ENCODE measurements around the gene ZNF544.

ZNF544 gene

DNA sequence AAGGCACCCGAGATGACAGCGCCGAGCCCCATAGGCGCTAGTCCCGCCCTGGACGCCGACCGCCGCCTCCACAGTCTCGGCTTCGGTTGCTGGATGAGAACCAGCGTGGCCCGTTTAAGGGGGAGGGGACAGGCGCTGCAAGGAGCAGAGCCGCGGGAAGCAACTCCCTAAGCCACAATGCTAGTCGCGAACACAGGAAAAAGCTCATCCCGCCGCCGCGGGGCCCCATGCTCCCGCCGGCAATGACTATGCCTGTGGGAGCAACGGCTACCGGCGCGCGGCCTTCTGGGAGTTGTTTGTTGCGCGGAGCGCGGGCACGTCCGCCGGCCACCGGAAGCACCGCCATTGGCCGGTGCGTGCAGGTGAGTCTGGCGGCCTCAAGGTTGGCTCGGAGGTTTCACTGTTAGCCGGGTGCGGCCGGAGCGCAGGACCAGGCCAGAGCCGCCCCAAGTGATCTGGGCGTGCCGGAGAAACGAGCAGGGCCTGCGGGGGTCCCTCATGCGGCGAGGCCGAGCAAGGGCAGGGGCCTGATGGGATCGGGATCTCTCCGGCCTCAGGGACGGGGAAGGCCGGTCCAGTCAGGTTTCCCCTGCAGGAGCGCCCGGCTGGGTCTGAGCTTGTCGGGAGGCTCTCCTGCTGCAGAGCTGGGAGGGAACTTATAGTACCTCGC is at the start of gene ZNF544:
TSS of gene ZNF544 (plus strand) at position 330 of the 670 bp plus-strand sequence. CDS start 15,110 bp downstream, outside the sequence.
- DNase-seq: peak; percentile 49

DNA sequence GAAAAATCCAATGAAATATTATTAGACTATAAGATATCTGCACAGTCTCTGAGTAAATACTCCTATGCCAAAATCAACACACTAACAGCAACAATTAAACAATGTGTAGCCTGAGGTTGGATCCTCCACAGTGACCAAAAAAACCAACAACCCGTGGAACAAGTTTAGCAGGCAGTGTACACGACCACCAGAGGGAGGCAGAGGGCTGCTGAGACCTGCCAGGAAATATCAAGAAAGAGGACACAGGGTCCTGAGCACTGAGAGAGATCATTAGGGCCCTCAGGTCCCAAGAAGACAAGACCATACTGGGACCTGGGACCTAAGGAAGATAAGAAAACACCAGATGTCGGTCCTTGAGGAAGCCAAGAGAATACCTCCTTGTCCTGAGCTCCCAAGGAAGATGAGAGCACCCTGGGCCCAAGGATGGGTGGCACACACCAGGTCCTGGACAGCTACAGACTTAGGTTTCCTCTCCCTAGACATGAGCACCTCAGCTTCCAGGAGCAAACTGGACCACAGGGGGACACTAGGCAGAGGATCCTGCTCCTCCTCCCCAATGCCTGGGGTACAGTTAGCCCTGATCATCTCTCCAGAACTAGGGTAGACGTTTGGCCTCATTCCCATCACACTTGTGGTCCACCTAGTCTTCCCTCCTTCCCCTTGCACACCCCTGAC is 46.7 kb upstream of the ZNF544 start:
- DNase-seq: peak; percentile 50

- peak; percentile 72 for DNase-seq
Measured at GRCh38 chr19:58182577-58182988, 46.1 kb upstream of the ZNF544 start.

DNA sequence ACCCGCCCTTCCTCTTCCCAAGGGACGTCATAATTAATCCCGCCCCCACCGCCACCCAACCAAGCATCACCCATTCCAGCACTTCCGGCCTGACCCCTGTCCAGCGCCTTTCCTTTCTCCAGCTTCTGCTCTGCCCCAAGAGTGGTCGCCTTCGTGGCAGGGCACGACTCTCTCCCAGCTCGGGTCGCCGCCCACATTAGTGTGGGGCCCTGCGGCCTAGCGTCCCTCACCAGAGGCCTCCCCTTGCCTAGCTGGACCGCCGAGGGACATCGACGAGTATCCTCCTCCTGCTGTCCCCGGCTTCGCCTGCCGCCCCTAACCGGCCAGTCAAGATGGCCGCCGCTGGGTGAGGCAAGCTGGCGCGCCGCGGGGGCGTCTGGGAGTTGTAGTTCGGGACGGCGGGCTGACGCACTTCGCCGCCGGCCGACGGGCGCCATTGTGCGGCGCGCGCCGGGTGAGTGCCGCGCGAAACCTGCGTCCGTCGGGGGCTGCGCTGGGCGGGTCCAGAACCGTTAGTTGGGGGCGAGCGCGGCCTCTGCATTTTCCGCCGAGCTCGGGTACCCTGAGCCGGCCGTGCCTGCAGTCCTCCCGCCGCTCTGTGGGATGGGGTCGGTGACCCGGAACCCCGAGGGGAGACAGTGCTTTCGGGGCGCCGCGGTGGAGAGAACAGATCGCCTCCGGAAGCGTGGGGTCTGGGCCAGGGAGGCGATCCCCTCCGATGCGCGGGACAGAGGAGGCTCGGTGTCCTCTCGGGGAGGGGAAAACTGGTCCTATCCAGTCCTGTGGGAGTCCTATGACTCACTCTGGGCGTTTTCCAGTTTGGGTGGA is 45.5 kb upstream of the ZNF544 start, which contains the start of gene ZNF274:
TSS of gene ZNF274 (plus strand) at position 73 of the 828 bp plus-strand sequence. CDS start 905 bp downstream, outside the sequence.
- peak; percentile 89 for DNase-seq

DNA sequence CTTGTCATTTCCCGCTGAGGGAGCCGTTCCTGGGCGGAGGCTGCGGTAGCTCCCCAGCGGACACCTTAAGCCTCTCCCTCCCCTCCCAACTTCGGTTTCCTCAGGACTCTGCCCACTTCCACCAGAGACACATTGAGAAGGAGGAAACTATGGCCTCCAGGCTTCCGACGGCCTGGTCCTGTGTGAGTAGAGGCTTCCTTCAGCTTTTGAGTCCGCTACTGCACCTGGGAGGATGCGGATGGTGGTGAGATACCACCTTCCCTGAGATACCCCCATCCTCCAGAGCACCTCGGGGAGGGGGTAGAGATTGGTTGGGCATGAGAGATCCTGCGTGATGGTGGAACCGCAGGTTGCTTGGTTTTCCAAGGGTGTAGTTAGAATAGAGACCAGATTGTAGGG is 44.9 kb upstream of the ZNF544 start:
- DNase-seq: no peak

DNA sequence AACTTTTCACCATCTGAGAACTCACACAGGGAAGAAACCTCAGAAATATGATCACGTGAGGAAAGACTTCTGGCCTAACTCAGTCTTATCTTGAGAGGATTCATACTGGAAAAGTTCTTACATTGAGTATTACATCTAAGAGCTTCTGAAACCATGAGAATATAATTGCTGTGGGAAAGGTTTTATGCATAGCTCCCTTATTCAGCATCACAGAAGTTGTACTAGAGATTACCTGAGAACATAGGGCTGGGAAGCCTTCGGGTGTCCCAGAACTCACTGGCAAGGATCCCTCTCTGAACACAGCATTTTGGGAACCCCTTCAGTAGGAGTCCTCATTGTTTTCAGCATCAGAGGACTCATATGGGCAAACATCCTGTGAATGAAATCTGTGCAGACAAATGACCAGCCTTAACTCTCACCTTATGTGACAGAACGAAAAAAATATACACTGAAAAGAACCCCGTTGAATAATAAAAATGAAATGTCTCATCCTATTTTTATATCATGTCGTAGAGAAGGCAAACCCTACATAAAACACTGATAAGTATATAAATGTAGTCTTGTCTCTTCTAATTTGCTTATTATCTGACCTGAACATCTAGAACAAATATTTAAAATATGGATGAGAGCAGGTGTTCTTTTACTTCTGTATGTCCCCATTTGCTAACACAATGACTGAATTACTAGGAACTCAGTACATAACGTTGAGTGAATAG is 31.7 kb upstream of the ZNF544 start:
- no peak for DNase-seq

- DNase-seq: no peak
Measured at GRCh38 chr19:58203814-58204475, 24.8 kb upstream of the ZNF544 start.

- no peak for DNase-seq
Measured at GRCh38 chr19:58204566-58204965, 24.1 kb upstream of the ZNF544 start.

DNA sequence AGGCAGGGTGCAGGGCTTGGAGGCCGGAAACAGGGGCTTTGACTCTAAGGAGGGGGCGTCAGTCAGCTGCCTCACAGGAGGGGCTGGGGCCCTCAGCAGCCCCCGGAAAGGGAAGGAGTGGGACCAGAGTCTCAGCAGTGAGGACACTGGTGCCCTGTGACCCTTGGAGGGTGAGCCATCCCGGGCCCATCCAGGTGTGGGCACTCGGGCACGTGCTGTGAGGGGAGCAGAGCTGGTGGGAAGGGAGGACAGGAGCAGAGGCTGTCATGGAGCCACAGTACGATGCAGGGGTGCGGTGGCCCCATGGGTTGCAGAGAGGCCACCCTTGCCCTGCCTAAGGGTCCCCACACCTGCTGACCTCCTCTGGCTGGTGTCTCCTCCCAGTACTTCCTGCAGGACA is 19.1 kb upstream of the ZNF544 start:
- DNase-seq: no peak

- no peak for DNase-seq
Measured at GRCh38 chr19:58212336-58213074, 16.2 kb upstream of the ZNF544 start.

DNA sequence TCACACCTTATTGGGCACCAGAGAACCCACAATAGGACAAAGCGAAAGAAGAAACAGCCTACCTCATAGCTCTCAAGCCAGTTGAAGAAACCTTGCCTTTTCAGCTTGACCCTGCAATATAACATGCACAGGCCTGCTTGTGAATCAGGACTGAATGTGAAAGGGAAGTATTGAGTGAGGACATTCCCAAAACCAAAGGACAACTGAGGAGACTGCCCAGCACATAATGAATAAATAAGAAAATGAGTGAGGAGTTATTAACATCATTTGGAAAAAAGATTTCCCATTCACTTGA is 15.7 kb upstream of the ZNF544 start:
- no peak for DNase-seq

DNA sequence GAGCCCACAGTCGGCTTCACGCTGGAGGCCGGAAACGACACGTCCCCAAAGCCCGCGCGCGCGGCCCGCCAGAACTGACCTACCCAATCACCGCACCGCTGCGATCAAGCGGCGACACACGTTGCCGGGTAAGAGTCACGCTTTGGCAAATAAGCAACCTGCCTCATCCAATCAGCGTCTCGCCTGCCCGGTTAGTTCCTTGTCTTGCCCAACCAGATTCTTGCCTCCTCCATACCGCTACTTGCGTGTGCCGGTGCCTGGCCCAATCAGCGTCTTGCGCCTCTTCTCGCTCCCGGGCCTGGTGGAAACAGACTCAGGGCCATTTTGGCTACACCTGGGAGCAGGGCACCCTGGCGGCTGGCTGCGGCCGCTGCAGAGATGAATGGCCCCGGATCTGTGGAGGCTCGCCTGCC is 11.6 kb upstream of the ZNF544 start:
- DNase-seq: no peak

GRCh38 chr19:58217607-58218391 is 10.9 kb upstream of the ZNF544 start:
- DNase-seq: no peak

GRCh38 chr19:58218899-58219298 is 9.8 kb upstream of the ZNF544 start:
- DNase-seq: peak; percentile 19

DNA sequence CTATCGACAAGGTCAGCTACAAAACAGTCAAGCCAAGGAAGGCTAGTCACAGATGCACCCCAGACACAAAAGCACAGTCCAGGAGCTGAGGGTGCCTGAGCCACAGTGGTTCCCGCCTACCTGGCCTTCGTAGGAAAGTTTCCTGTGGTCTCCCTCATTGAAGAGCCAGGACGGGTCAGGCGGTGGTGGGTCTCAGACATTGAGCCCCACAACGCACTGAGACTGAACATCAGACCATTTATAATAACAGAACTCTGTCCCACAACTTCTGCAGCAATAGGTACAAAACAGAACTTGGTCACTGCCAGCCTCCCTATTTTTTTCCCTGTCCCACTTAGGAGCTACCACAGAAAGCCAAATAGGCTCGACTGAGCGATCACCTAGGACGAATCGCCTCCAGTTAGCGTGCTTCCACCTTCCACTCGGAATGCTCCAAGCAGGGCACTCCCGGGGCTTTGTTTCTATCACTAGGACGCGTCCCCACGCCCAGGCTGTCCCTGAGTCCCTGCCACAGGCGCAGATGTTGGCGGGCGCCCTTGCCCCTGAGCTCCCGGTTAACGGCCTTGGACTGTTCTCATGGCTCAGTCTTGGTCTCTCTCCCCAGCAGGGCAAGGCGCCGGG is 640 bp upstream of the ZNF544 start:
- DNase-seq: no peak

DNA sequence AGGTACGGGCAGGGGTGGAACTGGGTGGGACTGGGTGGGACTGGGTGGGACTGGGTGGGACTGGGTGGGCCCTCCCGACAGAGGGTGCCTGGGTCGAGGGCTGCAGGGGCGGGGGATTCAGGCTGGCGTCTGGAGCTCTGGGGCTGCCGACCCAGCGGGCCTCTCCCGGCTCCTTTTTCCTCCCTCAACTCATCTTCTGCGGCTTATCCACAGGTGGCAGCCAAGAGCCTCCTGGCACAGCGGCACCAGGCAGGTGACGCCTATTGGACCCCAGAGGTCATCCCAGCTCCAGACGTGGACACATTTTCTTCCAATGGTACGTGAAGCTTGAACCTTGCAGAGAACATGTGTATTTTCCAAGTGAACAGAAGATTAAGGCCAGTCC is 533 bp downstream of the ZNF544 start:
- DNase-seq: no peak

DNA sequence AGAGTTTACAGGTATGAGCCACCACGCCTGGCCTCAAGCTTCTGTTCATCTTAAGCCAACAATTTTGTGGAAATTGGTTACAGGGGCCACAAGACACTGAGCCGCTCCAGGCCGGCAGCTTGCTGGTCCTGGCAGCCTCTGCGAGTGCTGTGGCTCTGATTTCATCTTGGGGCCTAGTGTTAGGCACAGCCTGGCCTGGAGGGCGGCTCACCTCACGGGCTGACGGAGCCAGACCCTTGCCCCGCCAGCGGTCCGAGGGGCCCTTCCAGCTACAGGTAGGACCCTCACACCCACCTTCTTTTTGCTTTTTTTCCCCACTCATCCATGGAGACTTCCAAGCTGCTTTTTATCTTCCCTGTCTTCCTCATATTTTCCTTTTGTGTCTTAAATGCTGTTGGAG is 8.6 kb downstream of the ZNF544 start:
- no peak for DNase-seq

DNA sequence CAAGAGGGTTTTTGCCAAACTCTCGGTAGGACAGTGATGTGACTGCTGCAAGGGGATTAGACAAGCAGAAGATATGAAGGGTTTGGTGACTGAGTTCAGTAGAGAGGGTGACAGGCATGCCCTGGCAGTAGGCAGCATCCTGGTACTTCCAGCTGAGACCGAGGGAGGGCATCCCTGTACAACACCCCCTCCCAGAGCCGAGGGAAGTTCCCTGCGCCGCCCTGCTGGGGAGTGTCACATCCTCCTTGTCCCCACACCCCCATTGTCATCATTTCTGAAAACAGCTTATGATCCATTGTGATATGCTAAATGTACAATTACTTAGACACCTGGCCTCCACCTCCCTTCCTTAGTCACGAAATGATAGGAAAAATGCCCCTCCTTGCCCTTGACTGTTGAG is 14.6 kb downstream of the ZNF544 start:
- no peak for DNase-seq

DNA sequence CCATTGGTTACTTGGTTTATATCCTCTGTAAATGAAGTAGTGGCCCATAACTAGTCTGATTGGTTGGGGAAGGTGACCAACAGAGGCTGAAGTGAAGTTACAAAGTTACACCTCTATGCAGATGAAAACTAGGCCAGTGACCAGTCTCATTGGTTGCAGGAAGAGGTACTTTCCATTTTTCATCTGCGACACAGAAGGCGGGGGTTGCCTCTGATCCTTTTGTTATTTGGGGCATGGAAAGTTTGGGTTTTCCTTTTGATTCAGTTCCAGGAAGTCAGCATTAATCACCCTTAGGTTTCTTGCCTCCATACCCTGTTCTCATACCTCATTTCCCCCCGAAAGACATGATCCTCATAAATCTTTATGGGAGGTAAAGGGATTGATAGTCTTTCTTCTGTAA is 20.2 kb downstream of the ZNF544 start:
- no peak for DNase-seq

DNA sequence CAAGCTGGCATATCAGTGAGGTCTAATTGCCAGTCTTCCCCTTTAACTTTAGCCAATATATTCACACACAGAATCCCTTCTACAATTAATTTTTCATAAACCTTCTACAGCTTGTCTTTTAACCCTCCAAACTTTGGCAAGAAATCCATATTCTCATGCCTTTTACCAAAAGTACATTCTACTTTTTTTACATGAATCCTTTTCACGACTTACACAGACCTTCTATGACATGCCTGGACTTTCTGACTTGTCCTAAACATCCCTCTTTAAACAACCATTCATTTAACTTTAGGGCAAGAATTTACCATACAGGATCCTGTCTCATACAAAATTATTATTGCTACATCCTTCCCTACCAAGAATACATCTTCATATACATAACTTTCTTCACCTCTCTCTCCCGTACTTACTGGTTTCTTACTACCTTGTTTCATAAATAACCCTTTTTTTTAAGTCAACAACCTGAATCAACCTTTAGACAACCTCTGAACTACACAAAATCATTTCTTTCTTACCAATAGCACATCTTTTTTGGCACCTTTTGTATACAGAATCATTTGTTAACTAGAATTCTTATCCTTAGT is 23.5 kb downstream of the ZNF544 start:
- no peak for DNase-seq

Measured in activated gamma-delta T cell treated with Interleukin-2 at 50 U/mL for 16 hours (primary cell).